ENCODE measurements around the gene ATXN1. TPM values are rescaled to one million over a fixed set of nuclear protein-coding genes. Genes with fewer than 3 reads are reported as not detected.

ATXN1 gene
- total RNA-seq, 5 donors from 2014 or later (not counting 1 experiment from before 2014, with no cell fraction given), result 65.1 to 101 (median 77.5) TPM

- ATAC-seq (replicated peaks in 1 of 4) (no peak), DNase-seq (no peak)
- ChIA-PET CTCF (no interaction called here), POLR2A (interaction anchor here in 1 of 2 donors (0.5 kb wide), 1 partner anchor 186 kb away, joined by 3 read pairs; no protein-coding TSS in a partner anchor)
- Mint-ChIP-seq H3K27me3 (no peaks in the 10 kb centered on the region), H3K36me3 (peaks cover 19% of the 10 kb centered on the region), H3K4me1 (peaks cover 5 to 19% (median 12%) of the 10 kb centered on the region in 3 donors), H3K4me3 (no peak overlapping the region), H3K9me3 (peaks cover 0 to 4% (median 0%) of the 10 kb centered on the region in 3 donors), H3K27ac (no peak overlapping the region)
- Histone ChIP-seq H3K27me3 (replicated peaks in 1 of 2; ENCODE audit: control insufficient read depth in 2 of 2, extremely low read depth in 1 of 2, insufficient read depth in 2 of 2, low read length in 1 of 2) (no peaks in the 10 kb centered on the region), H3K27ac (ENCODE audit: low read length) (no peak overlapping the region), H3K36me3 (ENCODE audit: control insufficient read depth in 2 of 2, extremely low read depth in 1 of 2, insufficient read depth in 1 of 2, low read length in 1 of 2) (no peaks in the 10 kb centered on the region), H3K9me3 (no peaks in the 10 kb centered on the region), H3K4me1 (ENCODE audit: control insufficient read depth in 1 of 2, extremely low read depth in 1 of 2, insufficient read depth in 2 of 2, low read length in 2 of 2) (no peaks in the 10 kb centered on the region), H3K4me3 (ENCODE audit: control insufficient read depth in 1 of 2, extremely low read depth in 1 of 2, low read length in 1 of 2) (no peak overlapping the region)
- no CpG with 5 or more reads among the region's 1 CpG for WGBS (ENCODE audit: insufficient coverage)
Measured at GRCh38 chr6:16372029-16372776, 389.1 kb downstream of the ATXN1 start.

- Mint-ChIP-seq H3K36me3 (peaks cover 19% of the 10 kb centered on the region), H3K9me3 (peaks cover 0 to 4% (median 0%) of the 10 kb centered on the region in 3 donors), H3K4me1 (peaks cover 4 to 15% (median 10%) of the 10 kb centered on the region in 3 donors), H3K4me3 (no peak overlapping the region), H3K27me3 (no peaks in the 10 kb centered on the region), H3K27ac (no peak overlapping the region)
- no peak for DNase-seq
- Histone ChIP-seq H3K4me3 (ENCODE audit: control insufficient read depth in 1 of 2, extremely low read depth in 1 of 2, low read length in 1 of 2) (no peak overlapping the region), H3K27me3 (replicated peaks in 1 of 2; ENCODE audit: control insufficient read depth in 2 of 2, extremely low read depth in 1 of 2, insufficient read depth in 2 of 2, low read length in 1 of 2) (no peaks in the 10 kb centered on the region), H3K4me1 (ENCODE audit: control insufficient read depth in 1 of 2, extremely low read depth in 1 of 2, insufficient read depth in 2 of 2, low read length in 2 of 2) (no peaks in the 10 kb centered on the region), H3K36me3 (ENCODE audit: control insufficient read depth in 2 of 2, extremely low read depth in 1 of 2, insufficient read depth in 1 of 2, low read length in 1 of 2) (no peaks in the 10 kb centered on the region), H3K9me3 (no peaks in the 10 kb centered on the region), H3K27ac (ENCODE audit: low read length) (no peak overlapping the region)
- ATAC-seq (replicated peaks in 1 of 4), result no peak
- no CpG with 5 or more reads among the region's 1 CpG for WGBS (ENCODE audit: insufficient coverage)
- POLR2A ChIA-PET, result no interaction called here
- CTCF ChIA-PET, result interaction anchor here in 1 of 2 donors (0.7 kb wide), 1 partner anchor 9 kb away, joined by 3 read pairs; no protein-coding TSS in a partner anchor
Measured at GRCh38 chr6:16371401-16371800, 389.9 kb downstream of the ATXN1 start.

- peaks cover 2 to 15% (median 8%) of the 10 kb centered on the region in 3 donors for H3K4me1 Mint-ChIP-seq
- CTCF ChIA-PET, result interaction anchor here in 1 of 2 donors (0.7 to 0.8 kb wide), 2 partner anchors 9 to 39 kb away, joined by 3 read pairs; no protein-coding TSS in a partner anchor
- Histone ChIP-seq H3K27me3 (replicated peaks in 1 of 2; ENCODE audit: control insufficient read depth in 2 of 2, extremely low read depth in 1 of 2, insufficient read depth in 2 of 2, low read length in 1 of 2) (no peaks in the 10 kb centered on the region), H3K4me1 (ENCODE audit: control insufficient read depth in 1 of 2, extremely low read depth in 1 of 2, insufficient read depth in 2 of 2, low read length in 2 of 2) (no peaks in the 10 kb centered on the region), H3K4me3 (ENCODE audit: control insufficient read depth in 1 of 2, extremely low read depth in 1 of 2, low read length in 1 of 2) (no peak overlapping the region), H3K36me3 (ENCODE audit: control insufficient read depth in 2 of 2, extremely low read depth in 1 of 2, insufficient read depth in 1 of 2, low read length in 1 of 2) (no peaks in the 10 kb centered on the region), H3K27ac (ENCODE audit: low read length) (no peak overlapping the region), H3K9me3 (no peaks in the 10 kb centered on the region)
- POLR2A ChIA-PET, result interaction anchor here in 1 of 2 donors (0.6 kb wide), 1 partner anchor 1536 kb away, joined by 3 read pairs; no protein-coding TSS in a partner anchor
- no peak overlapping the region for H3K4me3 Mint-ChIP-seq
- no peak overlapping the region for H3K27ac Mint-ChIP-seq
- peaks cover 20% of the 10 kb centered on the region for H3K36me3 Mint-ChIP-seq
- ATAC-seq (replicated peaks in 1 of 4) (no peak), DNase-seq (no peak)
- no peaks in the 10 kb centered on the region for H3K27me3 Mint-ChIP-seq
- H3K9me3 Mint-ChIP-seq, result peaks cover 0 to 4% (median 0%) of the 10 kb centered on the region in 3 donors
- no CpG with 5 or more reads among the region's 2 CpGs for WGBS (ENCODE audit: insufficient coverage)
Measured at GRCh38 chr6:16370943-16371342, 390.3 kb downstream of the ATXN1 start.

- no CpG with 5 or more reads among the region's 5 CpGs for WGBS (ENCODE audit: insufficient coverage)
- Histone ChIP-seq H3K27ac (ENCODE audit: low read length) (no peak overlapping the region), H3K36me3 (ENCODE audit: control insufficient read depth in 2 of 2, extremely low read depth in 1 of 2, insufficient read depth in 1 of 2, low read length in 1 of 2) (no peaks in the 10 kb centered on the region), H3K27me3 (replicated peaks in 1 of 2; ENCODE audit: control insufficient read depth in 2 of 2, extremely low read depth in 1 of 2, insufficient read depth in 2 of 2, low read length in 1 of 2) (no peaks in the 10 kb centered on the region), H3K4me3 (ENCODE audit: control insufficient read depth in 1 of 2, extremely low read depth in 1 of 2, low read length in 1 of 2) (no peak overlapping the region), H3K4me1 (ENCODE audit: control insufficient read depth in 1 of 2, extremely low read depth in 1 of 2, insufficient read depth in 2 of 2, low read length in 2 of 2) (no peaks in the 10 kb centered on the region), H3K9me3 (no peaks in the 10 kb centered on the region)
- Mint-ChIP-seq H3K4me3 (no peak overlapping the region), H3K4me1 (peaks cover 2 to 7% (median 4%) of the 10 kb centered on the region in 3 donors), H3K36me3 (peaks cover 23% of the 10 kb centered on the region), H3K27ac (no peak overlapping the region), H3K27me3 (no peaks in the 10 kb centered on the region), H3K9me3 (peaks cover 0 to 4% (median 0%) of the 10 kb centered on the region in 3 donors)
- ChIA-PET POLR2A (no interaction called here), CTCF (no interaction called here)
- no peak for ATAC-seq (replicated peaks in 1 of 4)
- no peak for DNase-seq
Measured at GRCh38 chr6:16369989-16370388, 391.3 kb downstream of the ATXN1 start.

- no peaks in the 10 kb centered on the region for H3K27me3 Mint-ChIP-seq
- WGBS (ENCODE audit: insufficient coverage), result 100% methylated on average over 4 of the region's 8 CpGs
- no peaks in the 10 kb centered on the region for H3K36me3 ChIP-seq (ENCODE audit: control insufficient read depth in 2 of 2, extremely low read depth in 1 of 2, insufficient read depth in 1 of 2, low read length in 1 of 2)
- no peaks in the 10 kb centered on the region for H3K9me3 ChIP-seq
- no peaks in the 10 kb centered on the region for H3K4me1 ChIP-seq (ENCODE audit: control insufficient read depth in 1 of 2, extremely low read depth in 1 of 2, insufficient read depth in 2 of 2, low read length in 2 of 2)
- H3K27ac Mint-ChIP-seq, result no peak overlapping the region
- no peaks in the 10 kb centered on the region for H3K27me3 ChIP-seq (replicated peaks in 1 of 2; ENCODE audit: control insufficient read depth in 2 of 2, extremely low read depth in 1 of 2, insufficient read depth in 2 of 2, low read length in 1 of 2)
- ChIA-PET POLR2A (no interaction called here), CTCF (no interaction called here)
- H3K36me3 Mint-ChIP-seq, result peaks cover 24% of the 10 kb centered on the region
- H3K4me1 Mint-ChIP-seq, result peaks cover 0 to 2% (median 0%) of the 10 kb centered on the region in 3 donors
- DNase-seq (no peak), ATAC-seq (replicated peaks in 1 of 4) (no peak)
- H3K4me3 ChIP-seq (ENCODE audit: control insufficient read depth in 1 of 2, extremely low read depth in 1 of 2, low read length in 1 of 2), result no peak overlapping the region
- no peak overlapping the region for H3K4me3 Mint-ChIP-seq
- H3K9me3 Mint-ChIP-seq, result peaks cover 0 to 4% (median 0%) of the 10 kb centered on the region in 3 donors
- no peak overlapping the region for H3K27ac ChIP-seq (ENCODE audit: low read length)
Measured at GRCh38 chr6:16369140-16369745, 392.0 kb downstream of the ATXN1 start.

- ChIA-PET POLR2A (no interaction called here), CTCF (no interaction called here)
- Histone ChIP-seq H3K27me3 (replicated peaks in 1 of 2; ENCODE audit: control insufficient read depth in 2 of 2, extremely low read depth in 1 of 2, insufficient read depth in 2 of 2, low read length in 1 of 2) (no peaks in the 10 kb centered on the region), H3K4me1 (ENCODE audit: control insufficient read depth in 1 of 2, extremely low read depth in 1 of 2, insufficient read depth in 2 of 2, low read length in 2 of 2) (no peaks in the 10 kb centered on the region), H3K27ac (ENCODE audit: low read length) (no peak overlapping the region), H3K4me3 (ENCODE audit: control insufficient read depth in 1 of 2, extremely low read depth in 1 of 2, low read length in 1 of 2) (no peak overlapping the region), H3K9me3 (no peaks in the 10 kb centered on the region), H3K36me3 (ENCODE audit: control insufficient read depth in 2 of 2, extremely low read depth in 1 of 2, insufficient read depth in 1 of 2, low read length in 1 of 2) (no peaks in the 10 kb centered on the region)
- Mint-ChIP-seq H3K27ac (no peak overlapping the region), H3K36me3 (peaks cover 16% of the 10 kb centered on the region), H3K4me1 (peaks cover 0 to 2% (median 0%) of the 10 kb centered on the region in 3 donors), H3K9me3 (no peaks in the 10 kb centered on the region), H3K27me3 (no peaks in the 10 kb centered on the region), H3K4me3 (no peak overlapping the region)
- 100% methylated on average over 1 of the region's 3 CpGs for WGBS (ENCODE audit: insufficient coverage)
- no peak for DNase-seq
- no peak for ATAC-seq (replicated peaks in 1 of 4)
Measured at GRCh38 chr6:16367571-16367970, 393.7 kb downstream of the ATXN1 start.
